ENCODE results near the gene UBA1.

Gene UBA1

DNA sequence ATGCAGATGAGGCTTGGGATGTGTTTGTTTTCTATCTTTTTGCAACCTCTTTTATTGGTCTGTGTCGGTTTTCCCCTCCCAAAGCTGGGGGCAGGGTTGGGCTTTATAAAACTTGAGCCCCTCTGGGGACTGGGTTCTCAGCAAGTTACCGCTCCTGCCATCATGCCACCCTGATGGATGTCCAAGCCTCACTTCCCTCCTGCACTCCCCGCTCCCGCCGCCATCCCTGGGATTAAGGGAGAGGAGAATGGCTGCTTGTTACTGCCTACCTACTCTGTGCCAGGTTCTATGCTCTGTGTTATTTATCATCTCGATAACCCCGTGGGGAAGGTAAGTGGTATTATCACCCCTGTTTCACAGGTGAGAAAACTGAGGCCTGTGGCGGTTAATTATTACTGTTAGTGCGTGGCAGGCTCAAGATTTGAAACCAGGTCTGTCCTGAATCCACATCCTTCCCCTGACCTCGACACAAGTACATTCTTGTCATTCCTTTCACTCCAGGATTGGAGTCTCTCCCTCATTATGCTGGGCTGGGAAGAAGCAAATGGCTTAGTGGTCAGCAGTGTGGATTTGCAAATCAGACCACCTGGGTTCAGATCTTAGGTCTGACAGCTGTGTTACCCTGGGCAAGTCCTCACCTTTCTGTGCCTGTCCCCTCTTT, 4.5 kb downstream of the UBA1 start:
- no peak overlapping the region for H3K4me3 ChIP-seq (ENCODE audit: low read depth, low read length)
- TF ChIP-seq, protein P1, sequence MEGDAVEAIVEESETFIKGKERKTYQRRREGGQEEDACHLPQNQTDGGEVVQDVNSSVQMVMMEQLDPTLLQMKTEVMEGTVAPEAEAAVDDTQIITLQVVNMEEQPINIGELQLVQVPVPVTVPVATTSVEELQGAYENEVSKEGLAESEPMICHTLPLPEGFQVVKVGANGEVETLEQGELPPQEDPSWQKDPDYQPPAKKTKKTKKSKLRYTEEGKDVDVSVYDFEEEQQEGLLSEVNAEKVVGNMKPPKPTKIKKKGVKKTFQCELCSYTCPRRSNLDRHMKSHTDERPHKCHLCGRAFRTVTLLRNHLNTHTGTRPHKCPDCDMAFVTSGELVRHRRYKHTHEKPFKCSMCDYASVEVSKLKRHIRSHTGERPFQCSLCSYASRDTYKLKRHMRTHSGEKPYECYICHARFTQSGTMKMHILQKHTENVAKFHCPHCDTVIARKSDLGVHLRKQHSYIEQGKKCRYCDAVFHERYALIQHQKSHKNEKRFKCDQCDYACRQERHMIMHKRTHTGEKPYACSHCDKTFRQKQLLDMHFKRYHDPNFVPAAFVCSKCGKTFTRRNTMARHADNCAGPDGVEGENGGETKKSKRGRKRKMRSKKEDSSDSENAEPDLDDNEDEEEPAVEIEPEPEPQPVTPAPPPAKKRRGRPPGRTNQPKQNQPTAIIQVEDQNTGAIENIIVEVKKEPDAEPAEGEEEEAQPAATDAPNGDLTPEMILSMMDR (IDR thresholded peaks at IDR 0.05; ENCODE audit: low read depth, low read length) = no peak

DNA sequence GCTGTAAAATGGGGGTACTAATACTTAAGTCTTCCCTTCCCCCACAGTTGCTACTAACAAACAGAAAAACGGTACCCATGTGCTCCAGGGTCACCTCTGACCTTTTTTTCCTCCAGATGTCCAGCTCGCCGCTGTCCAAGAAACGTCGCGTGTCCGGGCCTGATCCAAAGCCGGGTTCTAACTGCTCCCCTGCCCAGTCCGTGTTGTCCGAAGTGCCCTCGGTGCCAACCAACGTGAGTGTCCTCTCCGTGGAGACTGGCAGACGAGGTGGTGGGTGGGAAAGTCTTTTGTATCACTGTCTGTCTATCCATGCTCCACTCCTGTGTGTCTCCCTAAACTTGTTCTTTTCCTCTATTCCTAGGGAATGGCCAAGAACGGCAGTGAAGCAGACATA, 5.1 kb downstream of the UBA1 start:
- H3K4me3 ChIP-seq (ENCODE audit: low read depth, low read length) = no peak overlapping the region
- TF ChIP-seq, protein P1 (IDR thresholded peaks at IDR 0.05; ENCODE audit: low read depth, low read length) = no peak

- H3K4me3 ChIP-seq (ENCODE audit: low read depth, low read length) = no peak overlapping the region
These were observed 5.7 kb downstream of the UBA1 start for GRCh38 chrX:47199286-47199685.

DNA sequence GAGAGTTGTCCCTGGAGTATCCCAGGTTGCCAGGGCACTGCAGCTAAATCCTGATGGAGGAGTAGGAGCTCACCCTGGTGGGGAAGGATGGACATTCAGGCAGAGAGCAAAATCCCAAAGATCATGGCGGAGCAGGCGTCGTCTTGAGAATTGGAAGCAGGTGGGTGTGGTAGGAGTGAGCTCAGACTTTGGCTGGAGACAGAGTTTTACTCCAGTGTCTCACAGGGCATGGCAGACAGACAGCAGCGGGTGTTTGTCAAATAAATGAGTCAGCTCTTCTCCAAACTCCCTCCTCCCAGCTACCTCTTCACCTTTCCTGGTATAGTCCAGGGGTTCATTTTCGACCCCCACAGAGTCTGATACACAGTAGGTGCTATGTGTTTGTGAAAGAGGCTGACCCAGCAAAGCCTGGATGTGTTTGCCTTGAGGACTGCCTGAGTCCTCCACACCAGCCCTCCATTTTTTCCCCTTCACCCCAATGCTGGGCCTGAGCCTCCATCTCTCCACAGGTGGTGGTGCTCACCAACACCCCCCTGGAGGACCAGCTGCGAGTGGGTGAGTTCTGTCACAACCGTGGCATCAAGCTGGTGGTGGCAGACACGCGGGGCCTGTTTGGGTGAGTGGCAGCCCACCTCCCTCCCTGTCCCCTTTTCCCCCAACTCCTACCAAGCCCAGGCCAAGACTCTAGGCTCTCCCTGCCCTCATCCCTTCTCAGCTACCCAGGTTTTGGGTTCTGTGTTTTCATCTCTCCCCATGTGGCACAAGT, 6.9 kb downstream of the UBA1 start:
- no peak overlapping the region for H3K4me3 ChIP-seq (ENCODE audit: low read depth, low read length)
- TF ChIP-seq, protein P1 (IDR thresholded peaks at IDR 0.05; ENCODE audit: low read depth, low read length) = no peak

More at GRCh38 chrX:47199286-47199685, 5.7 kb downstream of the UBA1 start:
- TF ChIP-seq, protein P1 (IDR thresholded peaks at IDR 0.05; ENCODE audit: low read depth, low read length) = no peak

- H3K4me3 ChIP-seq (ENCODE audit: low read depth, low read length) = no peak overlapping the region
- TF ChIP-seq, protein P1 (IDR thresholded peaks at IDR 0.05; ENCODE audit: low read depth, low read length) = no peak
These were observed 7.8 kb downstream of the UBA1 start for GRCh38 chrX:47201345-47201944.

DNA sequence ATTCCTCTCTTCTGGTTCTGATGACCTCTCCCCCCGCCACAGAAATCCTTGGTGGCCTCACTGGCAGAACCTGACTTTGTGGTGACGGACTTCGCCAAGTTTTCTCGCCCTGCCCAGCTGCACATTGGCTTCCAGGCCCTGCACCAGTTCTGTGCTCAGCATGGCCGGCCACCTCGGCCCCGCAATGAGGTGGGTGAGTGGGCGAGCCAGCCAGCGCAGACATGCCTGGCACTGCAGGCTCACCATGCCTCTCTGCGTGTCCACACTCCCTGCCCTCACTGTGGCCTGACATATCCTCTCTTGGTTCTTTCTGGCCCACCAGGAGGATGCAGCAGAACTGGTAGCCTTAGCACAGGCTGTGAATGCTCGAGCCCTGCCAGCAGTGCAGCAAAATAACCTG, 8.7 kb downstream of the UBA1 start:
- TF ChIP-seq, protein P1 (IDR thresholded peaks at IDR 0.05; ENCODE audit: low read depth, low read length) = no peak
- H3K4me3 ChIP-seq (ENCODE audit: low read depth, low read length) = no peak overlapping the region

- TF ChIP-seq, protein P1 (IDR thresholded peaks at IDR 0.05; ENCODE audit: low read depth, low read length) = no peak
- no peak overlapping the region for H3K4me3 ChIP-seq (ENCODE audit: low read depth, low read length)
These were observed 9.2 kb downstream of the UBA1 start for GRCh38 chrX:47202877-47203276.
